Measurements from ENCODE around the gene SCGB3A2. TPM values are rescaled to one million over a fixed set of nuclear protein-coding genes. Genes with fewer than 3 reads are reported as not detected.

SCGB3A2 gene
- polyA plus RNA-seq, 1 of the 3 experiments (the other 2 are of a cell fraction): not detected

- no peak for TF ChIP-seq CTCF (IDR thresholded peaks at IDR 0.05)
Measured at GRCh38 chr5:147912011-147912410, 33.5 kb downstream of the SCGB3A2 start (continued).

- Histone ChIP-seq H4K20me1 (ENCODE audit: insufficient read depth) (no peaks in the 10 kb centered on the region), H3F3A (replicated peaks; ENCODE audit: insufficient read depth) (peaks cover 3% of the 10 kb centered on the region), H3K4me2 (no peak overlapping the region), H3K36me3 (replicated peaks in 1 of 2; ENCODE audit: control insufficient read depth in 1 of 2, insufficient read depth in 2 of 2, low read length in 1 of 2) (no peaks in the 10 kb centered on the region), H3K79me2 (ENCODE audit: insufficient read depth) (no peaks in the 10 kb centered on the region), H3K27me3 (ENCODE audit: insufficient read depth) (no peaks in the 10 kb centered on the region), H3K27ac (ENCODE audit: low read depth in 2 of 2, low read length in 1 of 2) (no peak overlapping the region), H3K9me3 (no peaks in the 10 kb centered on the region), H3K9ac (no peak overlapping the region), H2AFZ (ENCODE audit: low read depth) (no peak overlapping the region), H3K4me3 (ENCODE audit: low read depth in 2 of 2, low read length in 1 of 2) (no peak overlapping the region), H3K4me1 (ENCODE audit: control insufficient read depth in 1 of 2, insufficient read depth in 2 of 2, low read depth in 1 of 2, low read length in 1 of 2) (no peaks in the 10 kb centered on the region), H3K9me2 (no peaks in the 10 kb centered on the region)
- ChIA-PET CTCF (no interaction called here), POLR2A (no interaction called here)
- DNase-seq: no peak
- WGBS (ENCODE audit: low lambda C conversion rate): 62% methylated on average over 3 of the region's 3 CpGs
- TF ChIP-seq NRF1 (IDR thresholded peaks at IDR 0.05; ENCODE audit: low read depth, low read length) (no peak), USF1 (IDR thresholded peaks at IDR 0.05; ENCODE audit: borderline replicate concordance, low read depth) (no peak), RFX5 (IDR thresholded peaks at IDR 0.05; ENCODE audit: low read length) (no peak), MXI1 (IDR thresholded peaks at IDR 0.05; ENCODE audit: low read depth, low read length) (no peak), NFIC (IDR thresholded peaks at IDR 0.05; ENCODE audit: borderline replicate concordance) (no peak), EP300 (IDR thresholded peaks at IDR 0.05; ENCODE audit: borderline replicate concordance in 1 of 2, low read depth in 1 of 2, low read length in 1 of 2) (no peak), MAX (IDR thresholded peaks at IDR 0.05; ENCODE audit: low read depth) (no peak), JUND (IDR thresholded peaks at IDR 0.05) (no peak), TAF1 (IDR thresholded peaks at IDR 0.05; ENCODE audit: borderline replicate concordance, low read depth, low read length) (no peak), YY1 (IDR thresholded peaks at IDR 0.05; ENCODE audit: low read depth) (no peak), ELF1 (IDR thresholded peaks at IDR 0.05) (no peak), POLR2AphosphoS5 (IDR thresholded peaks at IDR 0.05; ENCODE audit: low read depth, low read length) (no peak), IRF3 (IDR thresholded peaks at IDR 0.05; ENCODE audit: low read depth, low read length) (no peak), CTCF (IDR thresholded peaks at IDR 0.05) (no peak), RXRA (IDR thresholded peaks at IDR 0.05; ENCODE audit: borderline replicate concordance, low read depth) (no peak), ZBTB33 (IDR thresholded peaks at IDR 0.05; ENCODE audit: borderline replicate concordance, low read depth) (no peak), MEF2A (IDR thresholded peaks at IDR 0.05; ENCODE audit: borderline replicate concordance, low read depth) (no peak), FOXJ3 (CRISPR knock-in tag; IDR thresholded peaks at IDR 0.05) (no peak)
Measured at GRCh38 chr5:147913786-147914185, 35.3 kb downstream of the SCGB3A2 start.

All from SK-N-SH (cell line).